ENCODE measurements around the gene ATG16L1. TPM values are rescaled to one million over a fixed set of nuclear protein-coding genes. Genes with fewer than 3 reads are reported as not detected.

Gene ATG16L1
- total and polyA plus RNA-seq, 7 donors: 14.3 to 46.3 (median 23.5) TPM

- Histone ChIP-seq H3K4me1 (no peaks in the 10 kb centered on the region), H3K36me3 (ENCODE audit: insufficient read depth in 1 of 2, low read depth in 1 of 2) (no peaks in the 10 kb centered on the region), H3K9me3 (no peaks in the 10 kb centered on the region), H3K4me3 (no peak overlapping the region), H3K27me3 (ENCODE audit: insufficient read depth in 3 of 3, low read length in 2 of 3) (peaks cover 0 to 3% (median 0%) of the 10 kb centered on the region in 3 donors), H3K27ac (no peak overlapping the region)
- ATAC-seq (no peak), DNase-seq (no peak)
- 75 to 80% (median 77%) methylated on average over 4 of the region's 4 CpGs for WGBS, 3 donors
- intact Hi-C loops (cut with DNase I): no loop called here
- TF ChIP-seq CTCF (IDR thresholded peaks at IDR 0.05): no peak
Measured at GRCh38 chr2:233243348-233243747, 8.1 kb upstream of the ATG16L1 start.

- no peak for ATAC-seq
- WGBS, 3 donors: 48 to 67% (median 55%) methylated on average over 5 of the region's 5 CpGs
- Histone ChIP-seq H3K27me3 (ENCODE audit: insufficient read depth in 3 of 3, low read length in 2 of 3) (no peaks in the 10 kb centered on the region), H3K36me3 (ENCODE audit: insufficient read depth in 1 of 2, low read depth in 1 of 2) (no peaks in the 10 kb centered on the region), H3K9me3 (no peaks in the 10 kb centered on the region), H3K4me1 (no peaks in the 10 kb centered on the region), H3K4me3 (no peak overlapping the region), H3K27ac (no peak overlapping the region)
- intact Hi-C loops (cut with DNase I): loop anchor here in 1 of 2 donors (5.0 kb wide), 1 partner anchor 148 kb away; no protein-coding TSS in a partner anchor
- DNase-seq: no peak
- TF ChIP-seq CTCF (IDR thresholded peaks at IDR 0.05): no peak
Measured at GRCh38 chr2:233244818-233245217, 6.7 kb upstream of the ATG16L1 start.

- Histone ChIP-seq H3K9me3 (no peaks in the 10 kb centered on the region), H3K36me3 (ENCODE audit: insufficient read depth in 1 of 2, low read depth in 1 of 2) (no peaks in the 10 kb centered on the region), H3K27me3 (ENCODE audit: insufficient read depth in 3 of 3, low read length in 2 of 3) (no peaks in the 10 kb centered on the region), H3K4me3 (no peak overlapping the region), H3K4me1 (no peaks in the 10 kb centered on the region), H3K27ac (no peak overlapping the region)
- ATAC-seq (no peak), DNase-seq (no peak)
- no peak for TF ChIP-seq CTCF (IDR thresholded peaks at IDR 0.05)
- 67 to 75% (median 67%) methylated on average over 6 of the region's 6 CpGs for WGBS, 3 donors
- intact Hi-C loops (cut with DNase I): loop anchor here in 1 of 2 donors (5.0 kb wide), 1 partner anchor 148 kb away; no protein-coding TSS in a partner anchor
Measured at GRCh38 chr2:233245406-233245805, 6.1 kb upstream of the ATG16L1 start.

GRCh38 chr2:233247116-233247515 is 4.4 kb upstream of the ATG16L1 start:
- no peak for TF ChIP-seq CTCF (IDR thresholded peaks at IDR 0.05)
- DNase-seq (no peak), ATAC-seq (no peak)
- WGBS, 3 donors: 76 to 79% (median 79%) methylated on average over 2 of the region's 2 CpGs
- H3K4me3 ChIP-seq: no peak overlapping the region
- H3K4me1 ChIP-seq: no peaks in the 10 kb centered on the region
- H3K36me3 ChIP-seq (ENCODE audit: insufficient read depth in 1 of 2, low read depth in 1 of 2): no peaks in the 10 kb centered on the region
- H3K27me3 ChIP-seq (ENCODE audit: insufficient read depth in 3 of 3, low read length in 2 of 3): no peaks in the 10 kb centered on the region
- H3K27ac ChIP-seq: no peak overlapping the region
- intact Hi-C loops (cut with DNase I): loop anchor here in 1 of 2 donors (5.0 kb wide), 1 partner anchor 150 kb away; no protein-coding TSS in a partner anchor
- no peaks in the 10 kb centered on the region for H3K9me3 ChIP-seq

GRCh38 chr2:233247744-233248143 is 3.7 kb upstream of the ATG16L1 start:
- DNase-seq: no peak
- ATAC-seq: no peak
- TF ChIP-seq CTCF (IDR thresholded peaks at IDR 0.05): no peak
- no peak overlapping the region for H3K27ac ChIP-seq
- no peak overlapping the region for H3K4me3 ChIP-seq
- no peaks in the 10 kb centered on the region for H3K9me3 ChIP-seq
- H3K4me1 ChIP-seq: peaks cover 4% of the 10 kb centered on the region
- H3K36me3 ChIP-seq (ENCODE audit: insufficient read depth in 1 of 2, low read depth in 1 of 2): no peaks in the 10 kb centered on the region
- intact Hi-C loops (cut with DNase I): loop anchor here in 1 of 2 donors (5.0 kb wide), 1 partner anchor 150 kb away; no protein-coding TSS in a partner anchor
- no peaks in the 10 kb centered on the region for H3K27me3 ChIP-seq (ENCODE audit: insufficient read depth in 3 of 3, low read length in 2 of 3)
